OCI-LY3 (cell line): ENCODE results near the gene OBSCN.

Experiments
- EZH2phosphoT487 ChIP-seq: fragments of 200-600 bp; shearing (Covaris generic); IDR thresholded peaks from 2 replicates; pipeline ENCODE4 v1.6.1; 2018; ENCODE audit warnings: antibody characterized with exemption, mixed run types, low read depth
- TF ChIP-seq, protein P1 (sequence below): fragments of 200-600, 300-600 bp; sonication (generic); IDR thresholded peaks from 2 replicates; pipeline ENCODE4 v1.5.1; 2014; ENCODE audit warnings: antibody characterized with exemption, low read length, low read depth

DNA sequence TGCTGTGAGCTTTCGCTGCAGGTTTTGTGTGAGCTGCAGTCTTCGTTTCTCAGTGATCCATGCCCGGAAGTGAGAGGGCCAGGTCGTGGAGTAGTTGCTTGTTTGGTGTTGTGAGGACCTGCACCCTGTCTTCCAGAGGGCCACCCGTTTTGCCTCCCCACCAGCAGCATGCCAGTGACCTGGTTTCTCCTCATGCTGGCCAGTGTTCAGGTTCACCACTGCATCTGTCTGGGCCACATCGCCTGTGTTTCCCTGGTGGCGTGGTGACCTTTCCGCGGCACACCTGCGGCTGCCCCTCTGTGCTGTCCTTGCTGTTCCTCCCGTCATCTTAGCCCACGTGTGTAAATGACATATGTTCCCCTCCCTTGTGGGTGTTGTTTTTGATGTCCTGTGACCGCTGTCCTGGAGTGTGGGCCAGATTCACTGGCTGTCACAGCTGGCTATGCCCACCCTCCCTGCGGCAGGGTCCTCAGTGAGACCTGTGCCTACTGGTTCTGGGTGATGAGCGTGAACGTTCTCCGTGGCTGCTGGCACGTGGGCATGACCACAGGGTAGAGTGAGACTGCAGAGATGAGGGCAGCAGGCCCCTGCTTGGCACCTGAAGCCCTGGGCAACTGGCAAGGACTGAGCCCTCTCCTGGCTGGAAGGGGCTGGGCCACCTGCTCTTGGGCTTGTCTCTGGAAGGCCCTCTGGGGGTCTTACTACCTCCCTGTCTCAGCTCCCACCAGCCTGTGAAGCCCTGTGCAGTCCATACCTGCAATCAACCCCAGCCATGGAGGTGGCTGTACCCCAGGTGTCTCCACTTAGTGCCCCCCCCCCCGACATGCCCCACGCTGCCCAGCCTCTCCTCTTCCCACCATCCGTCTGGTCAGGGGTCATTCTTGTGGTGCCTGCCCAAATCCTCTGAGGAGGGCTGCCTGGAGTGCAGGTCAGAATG is 35.0 kb upstream of the OBSCN start:
- TF ChIP-seq, protein P1, sequence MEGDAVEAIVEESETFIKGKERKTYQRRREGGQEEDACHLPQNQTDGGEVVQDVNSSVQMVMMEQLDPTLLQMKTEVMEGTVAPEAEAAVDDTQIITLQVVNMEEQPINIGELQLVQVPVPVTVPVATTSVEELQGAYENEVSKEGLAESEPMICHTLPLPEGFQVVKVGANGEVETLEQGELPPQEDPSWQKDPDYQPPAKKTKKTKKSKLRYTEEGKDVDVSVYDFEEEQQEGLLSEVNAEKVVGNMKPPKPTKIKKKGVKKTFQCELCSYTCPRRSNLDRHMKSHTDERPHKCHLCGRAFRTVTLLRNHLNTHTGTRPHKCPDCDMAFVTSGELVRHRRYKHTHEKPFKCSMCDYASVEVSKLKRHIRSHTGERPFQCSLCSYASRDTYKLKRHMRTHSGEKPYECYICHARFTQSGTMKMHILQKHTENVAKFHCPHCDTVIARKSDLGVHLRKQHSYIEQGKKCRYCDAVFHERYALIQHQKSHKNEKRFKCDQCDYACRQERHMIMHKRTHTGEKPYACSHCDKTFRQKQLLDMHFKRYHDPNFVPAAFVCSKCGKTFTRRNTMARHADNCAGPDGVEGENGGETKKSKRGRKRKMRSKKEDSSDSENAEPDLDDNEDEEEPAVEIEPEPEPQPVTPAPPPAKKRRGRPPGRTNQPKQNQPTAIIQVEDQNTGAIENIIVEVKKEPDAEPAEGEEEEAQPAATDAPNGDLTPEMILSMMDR: no peak
- TF ChIP-seq EZH2phosphoT487: no peak
